HG03521 (cell line): ENCODE data around the gene NCK2.
"Not testable (repeated sequence)": the region's sequence is repeated elsewhere in the genome, so short reads cannot be mapped to it uniquely, and the experiment has no call there.

Experiments
- ATAC-seq: cut with Tn5 transposase; IDR thresholded peaks from one replicate; pipeline ENCODE4 v1.9.1; 2021; ENCODE audit warnings: mild to moderate bottlenecking, moderate library complexity; ENCODE audit not compliant: unreplicated experiment

Gene NCK2

DNA sequence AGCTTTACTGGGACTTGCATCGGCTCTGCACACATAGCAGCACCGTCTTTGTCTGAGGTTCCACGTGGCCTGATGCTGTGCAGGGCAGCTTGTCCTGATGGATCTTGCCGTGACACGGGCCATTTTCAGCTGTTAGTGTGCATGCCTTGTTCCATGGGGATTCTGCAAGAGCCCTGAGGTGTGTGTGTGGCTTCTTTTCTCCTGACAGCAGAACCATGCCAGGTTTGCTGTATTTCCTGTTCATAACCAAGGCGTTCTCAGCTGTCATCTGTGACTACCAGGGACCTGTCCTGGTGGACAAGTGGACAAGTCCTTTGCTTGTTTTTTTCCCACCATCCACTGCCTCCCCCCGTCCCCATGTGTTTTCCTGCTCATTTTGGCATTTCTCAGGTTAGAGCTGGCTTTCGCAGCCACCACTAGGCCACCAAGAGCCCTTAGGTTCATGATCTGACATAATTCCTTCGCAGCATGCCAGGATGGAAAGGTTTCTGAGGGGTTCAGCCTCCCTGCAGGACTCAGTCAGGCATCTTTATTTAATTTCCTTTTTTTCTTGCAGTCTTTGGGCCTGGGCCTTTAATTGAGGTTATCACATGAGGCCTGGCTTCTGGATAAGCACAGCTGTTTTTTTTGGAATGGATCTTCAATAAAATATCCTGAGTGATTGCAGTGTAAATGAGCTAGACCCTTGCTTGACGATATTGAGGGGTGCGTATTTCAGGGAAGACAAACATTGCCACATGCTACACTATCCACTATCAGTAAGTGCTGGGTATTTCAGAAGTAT is 139.4 kb downstream of the NCK2 start:
- no peak for ATAC-seq

DNA sequence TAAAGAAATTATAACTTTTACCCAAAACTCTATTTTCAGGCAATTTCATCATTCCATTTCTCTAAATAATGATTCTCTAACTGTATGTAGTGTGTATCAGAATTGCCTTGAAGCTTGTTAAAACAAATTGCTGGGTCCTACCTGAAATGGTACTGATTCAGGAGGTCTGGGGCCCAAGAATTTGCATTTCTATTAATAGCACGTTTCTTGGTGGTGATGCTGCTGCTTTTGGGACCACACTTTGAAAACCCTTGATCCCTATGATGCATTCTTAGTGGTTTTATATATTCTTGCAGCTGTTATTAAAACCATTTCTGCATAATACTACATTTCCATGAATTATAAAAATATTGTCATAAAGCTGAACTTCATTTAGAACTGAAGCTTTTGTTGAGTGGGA is 140.7 kb downstream of the NCK2 start:
- ATAC-seq, result no peak

DNA sequence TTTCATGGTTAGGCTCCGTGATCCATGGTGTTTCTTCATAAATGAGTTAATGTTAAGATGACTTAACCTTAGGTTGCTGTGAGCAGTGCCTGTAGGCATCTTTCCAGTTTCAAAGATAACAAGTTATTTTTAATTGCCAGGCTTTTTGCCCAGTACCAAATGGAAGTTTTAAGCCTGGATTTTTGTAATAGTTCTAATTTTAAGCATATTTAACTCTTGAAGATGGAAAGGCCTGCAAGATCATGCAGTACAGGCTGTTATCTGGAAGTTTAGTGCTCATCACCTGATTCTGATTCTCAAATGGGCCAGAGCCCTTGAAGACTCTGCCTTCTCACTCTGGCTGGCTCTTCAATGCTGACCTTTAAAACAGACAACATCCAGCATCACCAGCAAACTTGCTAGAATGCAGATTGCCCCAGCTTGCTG is 141.3 kb downstream of the NCK2 start:
- no peak for ATAC-seq

DNA sequence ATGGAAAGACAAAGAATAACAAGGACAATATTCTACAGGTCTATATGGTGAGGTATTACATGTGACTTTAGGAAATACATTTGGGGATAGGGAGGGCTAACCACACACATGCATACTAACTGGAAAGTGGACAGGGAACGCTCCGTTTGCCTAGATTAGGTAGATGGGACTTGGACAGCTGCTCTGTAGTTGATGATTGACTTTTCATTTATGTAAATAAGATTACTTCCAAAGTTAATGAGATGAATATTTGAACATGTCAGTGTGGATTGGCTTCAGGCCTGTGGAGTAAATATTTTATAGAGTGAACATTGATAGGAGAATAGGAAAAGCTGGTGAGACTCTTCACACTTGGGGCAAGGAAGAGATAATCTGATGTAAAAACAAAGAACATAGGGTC is 142.0 kb downstream of the NCK2 start:
- no peak for ATAC-seq

DNA sequence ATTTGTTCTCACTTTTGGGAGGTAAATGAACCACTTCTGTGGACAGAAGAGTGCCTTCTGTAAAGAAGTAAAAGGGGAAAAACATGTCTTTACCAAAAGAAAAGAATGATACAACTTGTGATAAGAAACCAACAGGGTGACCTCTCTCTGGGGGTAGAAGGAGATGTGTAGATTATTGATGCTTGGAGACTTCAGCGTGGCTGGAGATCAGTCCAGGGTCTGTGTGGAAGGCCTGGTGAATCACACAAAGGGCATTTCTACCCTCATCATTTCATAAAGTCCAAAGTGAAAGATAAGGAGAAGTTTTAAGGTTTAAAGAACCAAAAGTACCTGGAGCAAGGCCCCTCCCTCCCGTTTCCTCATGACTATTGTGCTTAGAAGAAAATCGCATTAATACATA is 142.5 kb downstream of the NCK2 start:
- no peak for ATAC-seq

DNA sequence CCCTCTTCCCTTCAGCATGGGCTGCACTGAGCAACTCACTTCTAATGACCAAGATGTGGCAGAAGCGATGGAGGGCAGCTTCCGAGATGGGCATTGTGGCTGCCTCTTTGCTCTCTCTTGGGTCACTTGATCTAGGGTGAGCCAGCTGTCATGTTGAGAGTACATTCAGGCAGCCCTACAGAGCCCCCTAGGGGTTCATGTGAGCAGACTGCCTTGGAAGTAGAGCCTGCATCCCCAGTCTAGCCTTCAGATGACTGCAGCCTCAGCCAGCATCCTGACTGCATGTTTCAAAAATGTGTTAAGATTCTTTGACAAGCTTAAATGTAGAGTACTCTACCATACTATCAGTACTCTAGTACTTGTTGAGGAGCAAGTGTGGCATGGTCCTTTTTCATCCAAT is 143.9 kb downstream of the NCK2 start:
- ATAC-seq, result no peak

DNA sequence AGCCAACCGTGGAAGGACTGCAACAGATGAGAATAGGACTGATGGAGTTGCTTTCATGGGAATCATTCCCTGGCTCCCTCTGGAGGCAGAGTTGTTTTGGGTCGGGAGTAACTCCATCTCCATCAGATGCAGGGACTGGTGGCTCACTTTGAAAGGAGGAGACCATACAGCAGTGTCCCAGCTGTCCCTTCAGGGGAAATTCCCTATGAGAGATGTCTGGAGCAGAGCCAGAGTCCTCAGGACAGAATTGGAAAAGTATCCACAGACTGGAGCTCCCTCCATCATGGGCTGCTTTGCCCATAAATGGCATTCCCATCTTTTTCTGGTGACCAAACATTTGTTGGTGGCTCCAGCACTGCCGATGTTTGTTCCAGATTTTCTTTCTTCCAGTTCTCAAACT is 144.3 kb downstream of the NCK2 start:
- ATAC-seq, result no peak

DNA sequence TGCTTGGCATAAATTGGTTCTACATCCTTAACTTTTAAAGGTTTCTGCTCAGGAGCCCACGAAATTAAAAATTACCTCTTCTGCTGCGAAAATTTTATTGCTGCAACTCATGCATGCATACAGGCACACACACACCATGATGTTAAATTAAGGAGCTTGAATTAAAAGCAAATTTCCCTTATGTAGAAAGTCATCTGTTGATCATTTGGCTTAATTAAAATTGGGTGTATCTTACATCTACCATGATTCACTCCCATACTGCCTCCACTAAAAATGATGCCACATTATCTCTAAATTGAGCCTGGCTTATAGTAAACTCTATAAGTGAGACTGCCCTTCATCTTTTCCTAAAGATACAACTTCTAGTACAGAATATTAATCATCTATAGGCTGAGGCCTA is 145.4 kb downstream of the NCK2 start:
- no peak for ATAC-seq

DNA sequence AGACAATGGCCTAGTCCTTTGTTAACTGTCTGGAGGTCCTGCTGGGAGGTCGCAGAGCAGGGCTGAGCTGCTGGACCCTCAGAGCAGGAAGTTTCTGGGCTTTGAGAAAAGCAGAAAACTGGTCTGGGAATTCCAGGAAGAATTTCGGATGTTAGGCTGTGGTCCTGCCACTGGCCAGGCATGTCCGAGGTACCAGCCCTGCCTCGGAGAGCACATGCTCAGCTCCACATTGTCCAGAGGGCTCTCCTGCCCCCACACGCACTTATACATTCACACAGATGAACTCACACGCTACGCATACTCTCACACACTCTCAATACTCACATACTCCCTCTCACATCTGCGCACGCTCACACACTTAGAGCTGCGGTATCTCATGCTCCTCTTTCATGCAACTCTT is 146.1 kb downstream of the NCK2 start:
- no peak for ATAC-seq

DNA sequence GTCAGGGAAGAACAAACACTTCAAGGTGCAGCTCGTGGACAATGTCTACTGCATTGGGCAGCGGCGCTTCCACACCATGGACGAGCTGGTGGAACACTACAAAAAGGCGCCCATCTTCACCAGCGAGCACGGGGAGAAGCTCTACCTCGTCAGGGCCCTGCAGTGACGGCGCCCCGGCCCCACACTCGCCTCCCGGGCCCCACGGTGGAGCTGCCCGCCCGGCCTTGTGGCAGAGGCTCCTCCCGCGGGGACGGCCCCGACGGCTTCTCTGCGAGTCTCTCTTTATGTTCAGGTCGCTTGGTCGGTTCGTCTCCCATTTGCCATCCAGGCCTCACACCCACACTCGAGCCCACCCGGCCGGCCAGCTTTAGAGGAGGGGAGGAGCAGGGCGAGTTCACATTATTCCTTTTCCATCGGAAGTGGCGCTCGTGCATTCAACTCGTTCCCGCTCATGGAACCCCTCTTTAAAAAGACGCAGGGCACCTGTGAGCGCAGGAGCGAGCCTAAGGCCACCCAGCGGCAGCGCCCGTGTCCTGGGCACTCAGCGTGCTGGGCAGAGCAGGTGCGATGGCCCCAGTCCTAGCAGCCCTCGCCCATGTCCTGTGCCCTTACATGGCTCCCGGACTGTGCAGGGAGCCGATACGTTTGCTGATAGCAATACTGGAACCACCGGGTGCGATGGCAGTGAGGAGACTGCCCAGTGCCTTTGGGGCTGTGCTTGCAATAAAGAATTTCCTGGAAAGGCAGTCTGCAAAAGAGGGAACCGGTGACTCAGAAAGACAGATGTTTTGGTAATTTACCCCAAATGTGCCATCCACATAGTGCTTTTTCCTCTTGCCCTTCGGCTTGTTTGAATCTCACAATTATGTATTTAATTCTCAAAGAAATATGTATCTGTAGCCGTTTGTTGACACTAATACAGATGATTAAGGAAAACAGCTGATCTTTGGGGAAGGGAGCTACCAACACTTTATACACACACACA is 148.6 kb downstream of the NCK2 start:
- ATAC-seq, result no peak

DNA sequence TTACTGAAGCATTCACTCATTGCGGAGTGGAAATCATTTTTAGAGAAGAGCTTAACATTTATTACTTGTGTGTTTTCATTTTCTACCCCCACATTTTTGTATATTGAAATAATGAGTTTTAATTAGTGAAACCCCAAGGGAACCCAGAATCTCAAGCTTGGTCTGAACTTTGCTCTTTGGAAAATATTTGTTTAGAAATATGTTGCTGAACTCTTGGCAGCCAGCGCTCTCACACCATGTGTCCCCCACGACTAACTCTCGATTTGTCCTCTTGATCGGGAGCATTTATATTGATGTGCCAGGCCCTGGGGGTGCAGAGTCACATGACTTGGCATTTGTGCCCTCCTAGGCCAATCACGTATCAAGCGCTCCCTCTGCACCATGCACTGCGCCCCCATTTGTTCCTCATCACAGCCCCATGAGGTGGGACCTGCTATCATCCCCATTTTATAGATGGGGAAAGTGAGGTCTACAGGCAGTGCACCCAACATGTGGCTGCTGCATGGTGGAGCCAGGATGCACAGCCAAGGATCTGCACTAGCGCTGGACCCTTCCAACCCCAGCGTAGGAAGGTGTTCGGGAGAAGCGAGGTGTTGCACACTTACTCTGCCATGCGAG is 149.7 kb downstream of the NCK2 start:
- ATAC-seq, result no peak

DNA sequence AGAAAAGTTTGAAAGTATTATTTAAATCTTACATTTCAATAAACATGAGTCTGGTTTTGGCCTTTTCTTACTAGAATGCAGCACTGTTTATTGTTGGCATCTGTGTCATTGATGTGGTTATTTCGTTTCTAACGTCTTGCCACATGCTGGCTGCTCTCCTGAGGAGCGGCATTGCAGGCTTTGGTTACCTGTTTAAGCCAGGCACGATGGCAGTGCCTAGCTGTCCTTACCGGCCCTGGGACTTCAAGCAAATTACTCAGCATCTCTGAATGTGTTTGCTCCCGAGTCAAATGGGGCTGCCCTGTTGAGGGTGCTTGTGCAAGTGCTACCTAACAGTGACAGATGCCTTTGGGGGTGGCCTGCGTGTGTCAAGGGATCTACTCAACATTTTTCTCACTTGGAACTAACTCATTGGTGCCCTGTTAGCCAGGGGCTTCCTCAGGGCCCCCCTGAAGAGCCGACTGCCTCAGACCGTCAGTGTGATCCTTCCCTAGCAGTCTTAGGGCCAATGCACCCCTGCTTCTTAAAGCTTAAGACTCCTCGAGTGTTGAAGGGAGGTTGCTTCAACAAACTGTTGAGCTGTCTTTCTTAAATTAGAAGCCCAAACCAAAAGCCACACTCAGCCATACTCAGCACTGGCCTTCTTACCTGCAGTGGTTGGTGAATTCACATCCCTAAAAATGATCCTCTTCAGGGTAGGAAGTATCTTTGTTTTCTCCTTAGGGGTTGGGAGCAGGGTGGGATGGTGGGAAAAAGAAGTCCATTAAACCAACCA is 151.5 kb downstream of the NCK2 start:
- ATAC-seq, result no peak

DNA sequence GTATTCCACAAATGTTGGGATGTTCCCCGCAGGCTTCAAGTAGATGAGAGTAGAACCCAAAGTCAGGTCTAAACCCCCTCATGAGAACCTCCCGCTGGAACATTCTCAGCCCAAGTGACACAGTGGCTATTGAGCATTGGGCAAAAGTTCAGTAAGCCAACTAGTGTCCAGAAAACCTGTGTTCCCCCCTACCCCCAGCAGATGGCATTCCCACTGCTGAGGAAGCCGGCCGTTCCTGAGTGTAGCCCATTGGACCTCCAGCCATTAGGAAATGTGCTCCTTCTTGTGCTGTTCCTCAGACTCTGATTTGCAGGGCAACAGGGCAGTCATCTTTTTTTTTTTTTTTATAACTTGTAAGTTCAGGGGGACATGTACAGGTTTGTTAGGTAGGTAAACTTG is 152.1 kb downstream of the NCK2 start:
- no peak for ATAC-seq

DNA sequence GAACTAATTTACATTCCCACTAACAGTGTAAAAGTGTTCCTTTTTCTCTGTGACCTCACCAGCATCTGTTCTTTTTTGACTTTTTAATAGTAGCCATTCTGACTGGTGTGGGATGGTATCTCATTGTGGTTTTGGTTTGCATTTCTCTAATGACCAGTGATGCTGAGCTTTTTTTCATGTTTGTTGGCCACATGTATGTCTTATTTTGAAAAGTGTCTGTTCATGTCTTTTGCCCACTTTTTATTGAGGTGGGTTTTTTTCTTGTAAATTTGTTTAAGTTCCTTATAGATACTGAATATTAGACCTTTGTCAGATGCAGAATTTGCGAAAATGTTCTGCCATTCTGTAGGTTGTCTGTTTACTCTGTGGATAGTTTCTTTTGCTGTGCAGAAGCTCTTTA is 153.0 kb downstream of the NCK2 start:
- ATAC-seq, result not testable (repeated sequence)

DNA sequence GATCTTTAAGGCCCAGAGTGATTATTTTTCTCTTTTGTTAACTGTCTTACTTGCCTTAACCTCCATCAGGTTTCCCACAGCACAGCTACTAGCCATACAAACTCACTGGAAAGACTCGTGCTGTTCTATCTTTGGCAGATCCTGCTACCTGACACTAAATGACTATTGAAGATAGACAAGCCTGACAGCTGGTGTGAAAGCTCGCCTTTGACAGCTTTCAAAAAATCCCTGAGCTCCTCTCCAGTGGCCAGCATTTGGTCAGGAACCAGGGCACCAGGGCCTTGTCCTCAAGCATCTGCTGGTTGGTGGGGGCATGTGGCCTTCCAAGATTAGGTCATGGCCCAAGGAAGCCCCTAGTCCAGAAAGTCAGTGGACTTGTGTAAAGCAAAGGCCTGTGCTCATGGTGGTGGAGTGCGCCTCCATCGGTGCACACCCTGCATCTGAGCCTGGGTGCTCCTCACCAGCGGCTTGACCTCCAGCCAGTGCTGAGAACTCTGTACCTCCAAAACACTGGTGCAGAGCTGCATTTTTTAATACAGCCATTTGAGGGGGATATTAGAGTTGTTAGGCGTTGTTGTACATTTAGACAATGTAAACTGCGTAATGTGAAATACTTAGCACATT is 158.5 kb downstream of the NCK2 start:
- ATAC-seq, result no peak

DNA sequence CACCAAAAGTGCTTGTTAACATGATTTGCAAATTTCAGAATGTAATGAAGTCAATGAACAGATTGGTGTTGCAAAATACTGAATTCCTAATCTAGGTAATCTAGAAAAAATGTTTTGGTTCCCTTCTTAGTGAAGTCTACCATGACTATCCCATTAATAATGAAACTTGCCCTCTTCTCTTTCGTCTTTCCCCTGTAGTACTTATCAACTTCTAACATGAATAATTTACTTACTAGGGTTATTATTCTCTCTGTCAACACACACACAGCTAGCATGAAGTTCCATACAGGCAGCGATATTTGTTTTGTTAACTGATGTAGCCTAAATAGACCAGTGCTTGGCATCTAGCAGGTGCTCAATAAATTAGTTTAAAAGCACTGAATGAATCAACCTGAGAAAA is 160.2 kb downstream of the NCK2 start:
- ATAC-seq, result peak; percentile 81

DNA sequence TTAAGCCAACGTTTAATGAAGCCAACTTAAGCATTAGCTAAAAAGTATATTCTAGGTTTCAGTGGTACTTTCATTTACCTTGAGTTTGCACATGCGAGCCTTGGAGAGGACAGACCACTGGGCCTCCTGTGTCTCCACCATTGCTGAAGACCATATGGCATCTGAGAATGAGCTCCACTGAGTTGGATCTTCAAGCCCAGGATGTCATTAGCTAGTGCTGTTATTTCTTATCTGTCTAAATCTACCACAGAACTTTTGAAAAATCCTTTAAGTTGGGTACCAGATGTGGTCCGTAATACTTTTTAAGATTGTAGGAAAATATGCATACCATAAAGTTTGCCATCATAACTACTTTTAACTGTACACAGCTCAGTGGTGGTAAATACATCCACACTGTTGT is 161.8 kb downstream of the NCK2 start:
- no peak for ATAC-seq

DNA sequence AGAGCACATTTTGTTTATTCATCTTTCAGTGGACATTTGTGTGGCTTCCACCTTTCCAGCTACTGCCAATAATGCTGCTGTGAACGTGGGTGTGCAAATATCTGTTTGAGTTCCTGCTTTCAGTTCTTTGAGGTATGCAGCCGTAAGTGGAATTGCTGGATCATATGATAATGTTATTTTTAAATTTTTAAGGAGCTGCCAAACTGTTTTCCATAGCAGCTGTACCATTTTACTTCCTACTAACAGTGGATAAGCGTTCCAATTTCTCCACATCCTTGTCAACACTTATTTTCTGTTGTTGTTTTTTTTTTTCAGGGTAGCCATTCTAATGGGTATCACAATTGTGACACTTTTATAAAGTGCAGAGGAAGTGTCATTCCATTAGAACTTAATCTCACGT is 162.5 kb downstream of the NCK2 start:
- no peak for ATAC-seq

DNA sequence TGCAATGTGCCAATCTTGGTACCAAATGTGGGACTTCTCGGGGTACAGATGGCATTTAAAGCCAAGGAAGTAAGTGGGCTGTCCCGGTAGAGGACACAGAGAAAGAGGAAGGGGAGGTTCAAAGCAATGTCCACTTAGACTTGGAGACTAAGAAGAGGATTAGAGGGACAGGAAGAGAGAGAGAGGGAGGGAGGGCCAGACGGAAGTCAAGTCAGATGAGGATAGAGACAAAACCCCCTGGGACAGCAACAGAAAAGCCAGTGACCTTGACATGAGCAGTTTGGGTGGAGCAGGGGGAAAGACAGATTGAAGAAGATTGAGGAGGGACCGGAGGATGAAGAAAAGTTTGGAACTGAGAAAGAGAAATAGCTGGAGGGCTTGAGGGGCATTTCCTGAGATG is 164.5 kb downstream of the NCK2 start:
- no peak for ATAC-seq

DNA sequence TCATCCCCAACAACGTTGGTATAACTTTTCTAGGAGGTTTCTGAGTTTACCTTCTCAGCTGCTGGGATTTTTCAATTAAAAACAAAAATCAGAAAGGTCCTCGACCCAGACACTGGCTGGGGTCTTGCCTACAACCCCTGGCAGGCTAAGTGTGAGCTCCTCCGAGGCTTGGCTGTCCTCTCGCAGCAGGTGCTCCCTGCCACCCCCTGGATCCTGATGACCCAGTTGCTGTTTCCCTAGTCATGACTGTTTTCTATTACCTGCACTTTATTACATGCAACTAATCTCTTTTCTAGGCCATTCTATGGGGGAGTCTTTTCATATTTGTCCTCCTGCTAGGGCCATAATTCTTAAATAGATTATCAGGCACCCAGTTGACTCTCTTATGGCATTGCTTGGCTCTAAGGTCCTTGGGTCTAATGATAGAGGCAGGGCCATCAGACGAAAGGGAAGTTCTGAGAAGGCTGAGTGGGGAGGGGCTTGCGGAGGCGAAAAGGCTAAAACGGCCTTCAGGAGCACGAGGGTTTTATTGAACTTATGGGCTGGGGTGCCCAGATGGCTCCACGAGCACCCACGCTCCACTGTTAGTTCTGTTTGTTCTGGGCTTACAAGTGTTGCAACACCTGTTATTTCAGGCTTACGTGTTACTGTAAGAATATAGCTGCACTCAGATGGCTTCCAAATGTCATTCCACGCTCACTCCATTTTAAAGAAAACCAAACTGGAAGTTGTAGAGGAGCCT is 166.0 kb downstream of the NCK2 start:
- ATAC-seq, result no peak
